B cell (primary cell): ENCODE results near the gene ANTXR1. TPM values are rescaled to one million over a fixed set of nuclear protein-coding genes. Genes with fewer than 3 reads are reported as not detected.

Experiments used
- ATAC-seq: fragments of 200-7000 bp; cut with Tn5 transposase; one replicate; pipeline ENCODE4 v1.10.0; 2021; ENCODE audit warnings: low read depth, mild to moderate bottlenecking, moderate number of reproducible peaks, moderate library complexity
- CTCF ChIA-PET: fragments of 350-600 bp; sonication (Branson Sonifier 250); formaldehyde crosslinking; loops from one replicate; lab custom pipeline; 2021; ENCODE audit warnings: antibody characterized with exemption, inconsistent platforms; lab: Charles Lee
- POLR2A ChIA-PET: fragments of 350-600 bp; sonication (Branson Sonifier 250); formaldehyde crosslinking; loops from one replicate; lab custom pipeline; 2021; ENCODE audit warnings: antibody characterized with exemption; lab: Charles Lee
- DNase-seq: peaks from one replicate; pipeline ENCODE4 v3.0.0; 2013
- H2AFZ ChIP-seq: 2 replicates; pipeline ENCODE4 v1.6.1; 2012; ENCODE audit warnings: mild to moderate bottlenecking, low read depth, low read length; ENCODE audit not compliant: insufficient read depth, poor library complexity, severe bottlenecking
- H3K27ac ChIP-seq, 2 donors: 1 replicate in 1 of 2; 2 replicates in 1 of 2; pipeline ENCODE4 v1.5.1; 2012 to 2013; ENCODE audit warnings: low read length in 2 of 2, mild to moderate bottlenecking in 2 of 2, moderate library complexity in 1 of 2
- H3K27me3 ChIP-seq, 4 experiments: fragments of 200-600 bp in 1 of 4; sonication (generic) in 1 of 4; replicated peaks in 1 of 4; 1 replicate in 2 of 4; 2 replicates in 2 of 4; pipeline versions ENCODE4 v1.6.1 to v1.7.0; 2013 to 2016; ENCODE audit warnings: low read length in 3 of 4, mild to moderate bottlenecking in 2 of 4, mixed read lengths in 1 of 4, moderate library complexity in 1 of 4; ENCODE audit not compliant: insufficient read depth in 4 of 4, control insufficient read depth in 3 of 4; ENCODE audit errors: control extremely low read depth in 1 of 4
- H3K36me3 ChIP-seq, 2 experiments: replicated peaks in 1 of 2; 1 replicate in 1 of 2; 2 replicates in 1 of 2; pipeline versions ENCODE4 v1.6.1 to v1.7.1; 2013; ENCODE audit warnings: low read length in 1 of 2; ENCODE audit not compliant: insufficient read depth in 2 of 2, control insufficient read depth in 1 of 2; ENCODE audit errors: control extremely low read depth in 1 of 2, extremely low read depth in 1 of 2
- H3K4me1 ChIP-seq, 2 donors: fragments of 200-600 bp in 1 of 2; sonication (generic) in 1 of 2; 1 replicate in 1 of 2; 2 replicates in 1 of 2; pipeline versions ENCODE4 v1.5.1 to v1.6.1; 2013 to 2017; ENCODE audit warnings: low read length in 2 of 2; ENCODE audit not compliant: control insufficient read depth in 2 of 2, insufficient read depth in 2 of 2
- H3K4me2 ChIP-seq: replicated peaks from 2 replicates; pipeline ENCODE3; 2012; ENCODE audit warnings: mild to moderate bottlenecking, low read depth, low read length; ENCODE audit not compliant: poor library complexity, severe bottlenecking
- H3K4me3 ChIP-seq, 5 experiments: fragments of 200-600 bp in 1 of 5; sonication (generic) in 1 of 5; 1 replicate in 3 of 5; 2 replicates in 2 of 5; pipeline versions ENCODE4 v1.5.1 to v1.7.0; 2011 to 2016; ENCODE audit warnings: low read length in 4 of 5, mild to moderate bottlenecking in 4 of 5, low read depth in 2 of 5, control low read depth in 1 of 5, moderate library complexity in 1 of 5; ENCODE audit not compliant: insufficient read depth in 1 of 5; ENCODE audit errors: control extremely low read depth in 1 of 5, extremely low read depth in 1 of 5
- H3K79me2 ChIP-seq: fragments of 200-600 bp; sonication (generic); one replicate; pipeline ENCODE4 v1.6.0; 2016; ENCODE audit warnings: low read length; ENCODE audit not compliant: control insufficient read depth, insufficient read depth
- H3K9ac ChIP-seq: fragments of 200-600 bp; sonication (generic); 2 replicates; pipeline ENCODE4 v1.6.1; 2017; ENCODE audit warnings: mild to moderate bottlenecking, low read length, moderate library complexity
- H3K9me3 ChIP-seq, 3 donors: one replicate each; pipeline versions ENCODE4 v1.6.1 to v1.7.1; 2013; ENCODE audit warnings: low read length in 2 of 3; ENCODE audit not compliant: control insufficient read depth in 2 of 3, insufficient read depth in 1 of 3; ENCODE audit errors: control extremely low read depth in 1 of 3
- H4K20me1 ChIP-seq: 2 replicates; pipeline ENCODE4 v1.6.0; 2012; ENCODE audit warnings: mild to moderate bottlenecking, low read length; ENCODE audit not compliant: insufficient read depth, control insufficient read depth, poor library complexity, severe bottlenecking
- H3K27ac Mint-ChIP-seq: one replicate; pipeline ENCODE4 v1.8.0; 2021; ENCODE audit warnings: mixed read lengths
- H3K27me3 Mint-ChIP-seq: one replicate; pipeline ENCODE4 v1.8.0; 2021; ENCODE audit warnings: mixed read lengths
- H3K4me1 Mint-ChIP-seq: one replicate; pipeline ENCODE4 v1.8.0; 2021; ENCODE audit warnings: mixed read lengths
- H3K4me3 Mint-ChIP-seq: one replicate; pipeline ENCODE4 v1.8.0; 2021; ENCODE audit warnings: mixed read lengths
- H3K9me3 Mint-ChIP-seq: one replicate; pipeline ENCODE4 v1.8.0; 2022; ENCODE audit warnings: mixed read lengths; ENCODE audit not compliant: insufficient read depth
- EZH2 ChIP-seq: IDR thresholded peaks from 2 replicates; pipeline ENCODE4 v1.6.1; 2012; ENCODE audit warnings: borderline replicate concordance, low read depth, mild to moderate bottlenecking, moderate library complexity, low read length; ENCODE audit not compliant: insufficient read depth, poor library complexity, severe bottlenecking
- WGBS: methylation state at CpG from one replicate; pipeline ENCODE4 v1.1.5; 2013; ENCODE audit warnings: missing lambda C conversion rate; ENCODE audit not compliant: insufficient coverage; 5-methylcytosine and 5-hydroxymethylcytosine counted together
- intact Hi-C: fragments of 100-400 bp; cut with micrococcal nuclease; formaldehyde crosslinking; loops from one replicate; pipeline ENCODE4 v1.10.0; 2022
- polyA plus RNA-seq: library from polyadenylated mRNA; depleted of rRNA; stranded (reverse); fragments of >200 nt; gene quantifications from 2 replicates; pipeline ENCODE4 v1.2.3, GENCODE V29; 2012
- total RNA-seq, 2 donors: library from RNA; stranded (reverse); fragments of 120-200 nt in 1 of 2; gene quantifications; 1 replicate in 1 of 2; 2 replicates in 1 of 2; pipeline versions ENCODE4 v1.2.3 to v1.2.4, GENCODE V29; 2013 to 2022
- TF ChIP-seq, protein P1 (sequence below): fragments of 200-600 bp; IDR thresholded peaks from one replicate; pipeline ENCODE4 v1.8.0; 2022; ENCODE audit warnings: antibody characterized with exemption, mild to moderate bottlenecking

ANTXR1 gene
- total and polyA plus RNA-seq, 2 donors (not counting 1 experiment from before 2014, with no cell fraction given) = not detected

DNA sequence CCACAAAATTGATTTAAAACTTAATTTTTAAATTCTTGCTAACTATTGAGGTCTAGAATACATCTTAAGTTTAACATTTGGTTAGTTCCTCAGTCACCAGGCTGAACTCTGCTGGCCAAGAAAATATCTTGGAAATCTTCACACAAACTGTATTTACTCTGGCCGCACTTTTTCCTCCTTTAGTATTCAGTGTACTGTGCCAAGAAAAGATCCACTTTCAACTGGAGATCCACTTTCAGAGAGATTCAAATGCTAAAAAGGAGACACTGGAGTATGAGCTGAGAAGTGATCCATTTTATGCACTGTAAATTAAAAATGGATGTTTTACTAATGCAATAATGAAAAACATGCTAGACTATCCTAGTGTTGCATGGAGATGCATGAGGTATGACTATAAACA is 98.1 kb downstream of the ANTXR1 start:
- DNase-seq = no peak
- no peaks in the 10 kb centered on the region for H3K36me3 ChIP-seq
- ChIA-PET CTCF (no interaction called here), POLR2A (no interaction called here)
- no peak overlapping the region for H3K4me3 ChIP-seq
- Mint-ChIP-seq H3K27me3 (peaks cover 4% of the 10 kb centered on the region), H3K27ac (no peak overlapping the region), H3K4me1 (no peaks in the 10 kb centered on the region), H3K9me3 (no peaks in the 10 kb centered on the region), H3K4me3 (no peak overlapping the region)
- H3K9ac ChIP-seq = no peak overlapping the region
- no peak overlapping the region for H3K27ac ChIP-seq
- no peak overlapping the region for H2AFZ ChIP-seq
- no peak overlapping the region for H3K4me2 ChIP-seq
- H3K79me2 ChIP-seq = no peaks in the 10 kb centered on the region
- WGBS = no CpG with 5 or more reads among the region's 1 CpG
- ATAC-seq = no peak
- no peaks in the 10 kb centered on the region for H4K20me1 ChIP-seq
- no peaks in the 10 kb centered on the region for H3K27me3 ChIP-seq
- H3K4me1 ChIP-seq = no peaks in the 10 kb centered on the region
- TF ChIP-seq, protein P1, sequence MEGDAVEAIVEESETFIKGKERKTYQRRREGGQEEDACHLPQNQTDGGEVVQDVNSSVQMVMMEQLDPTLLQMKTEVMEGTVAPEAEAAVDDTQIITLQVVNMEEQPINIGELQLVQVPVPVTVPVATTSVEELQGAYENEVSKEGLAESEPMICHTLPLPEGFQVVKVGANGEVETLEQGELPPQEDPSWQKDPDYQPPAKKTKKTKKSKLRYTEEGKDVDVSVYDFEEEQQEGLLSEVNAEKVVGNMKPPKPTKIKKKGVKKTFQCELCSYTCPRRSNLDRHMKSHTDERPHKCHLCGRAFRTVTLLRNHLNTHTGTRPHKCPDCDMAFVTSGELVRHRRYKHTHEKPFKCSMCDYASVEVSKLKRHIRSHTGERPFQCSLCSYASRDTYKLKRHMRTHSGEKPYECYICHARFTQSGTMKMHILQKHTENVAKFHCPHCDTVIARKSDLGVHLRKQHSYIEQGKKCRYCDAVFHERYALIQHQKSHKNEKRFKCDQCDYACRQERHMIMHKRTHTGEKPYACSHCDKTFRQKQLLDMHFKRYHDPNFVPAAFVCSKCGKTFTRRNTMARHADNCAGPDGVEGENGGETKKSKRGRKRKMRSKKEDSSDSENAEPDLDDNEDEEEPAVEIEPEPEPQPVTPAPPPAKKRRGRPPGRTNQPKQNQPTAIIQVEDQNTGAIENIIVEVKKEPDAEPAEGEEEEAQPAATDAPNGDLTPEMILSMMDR = no peak
- TF ChIP-seq EZH2 = no peak
- no peaks in the 10 kb centered on the region for H3K9me3 ChIP-seq
- intact Hi-C loops = no loop called here

DNA sequence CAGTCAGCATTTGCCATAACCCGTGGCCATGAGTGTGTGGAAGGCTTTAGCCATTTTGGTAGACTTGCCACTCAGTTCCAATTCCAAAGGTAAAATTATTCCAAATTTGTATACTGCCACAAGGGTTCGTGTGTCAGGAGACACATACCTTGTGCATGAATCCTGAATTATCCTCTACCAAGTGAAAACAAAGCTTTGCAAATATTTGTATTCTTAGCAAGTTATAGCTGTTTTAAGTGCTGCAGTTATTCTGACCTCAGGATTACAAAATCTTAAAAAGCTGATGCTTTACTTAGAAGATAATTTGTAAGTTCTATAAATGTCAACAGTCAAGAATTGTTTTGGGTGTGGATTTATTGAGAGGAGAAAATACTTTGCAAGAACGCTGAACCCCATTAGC is 100.6 kb downstream of the ANTXR1 start:
- Histone ChIP-seq H3K27me3 (no peaks in the 10 kb centered on the region), H3K9me3 (no peaks in the 10 kb centered on the region), H2AFZ (no peak overlapping the region), H3K79me2 (no peaks in the 10 kb centered on the region), H3K27ac (no peak overlapping the region), H3K9ac (no peak overlapping the region), H4K20me1 (no peaks in the 10 kb centered on the region), H3K4me3 (no peak overlapping the region), H3K4me2 (no peak overlapping the region), H3K4me1 (no peaks in the 10 kb centered on the region), H3K36me3 (no peaks in the 10 kb centered on the region)
- CTCF ChIA-PET = no interaction called here
- ATAC-seq = no peak
- DNase-seq = no peak
- intact Hi-C loops = no loop called here
- TF ChIP-seq, protein P1 = no peak
- TF ChIP-seq EZH2 = no peak
- no peak overlapping the region for H3K27ac Mint-ChIP-seq
- no peaks in the 10 kb centered on the region for H3K9me3 Mint-ChIP-seq
- POLR2A ChIA-PET = no interaction called here
- H3K4me3 Mint-ChIP-seq = no peak overlapping the region
- peaks cover 3% of the 10 kb centered on the region for H3K27me3 Mint-ChIP-seq
- H3K4me1 Mint-ChIP-seq = no peaks in the 10 kb centered on the region
- no CpG with 5 or more reads among the region's 3 CpGs for WGBS
